GM19324 (cell line): ENCODE results near the gene ZNF536.
"Not testable (repeated sequence)": the region's sequence is repeated elsewhere in the genome, so short reads cannot be mapped to it uniquely, and the experiment has no call there.

ENCODE experiments used
- ATAC-seq: cut with Tn5 transposase; IDR thresholded peaks from one replicate; pipeline ENCODE4 v1.9.1; 2021; ENCODE audit warnings: mild to moderate bottlenecking, moderate library complexity; ENCODE audit not compliant: unreplicated experiment, low FRiP score

The ZNF536 gene

GRCh38 chr19:30469774-30470173, 97.6 kb downstream of the ZNF536 start:
- no peak for ATAC-seq

GRCh38 chr19:30471441-30471840, 99.3 kb downstream of the ZNF536 start:
- no peak for ATAC-seq

GRCh38 chr19:30473334-30473867, 101.2 kb downstream of the ZNF536 start:
- ATAC-seq, result no peak

GRCh38 chr19:30476997-30477396, 104.8 kb downstream of the ZNF536 start:
- no peak for ATAC-seq

- ATAC-seq, result no peak
These were observed 107.0 kb downstream of the ZNF536 start for GRCh38 chr19:30479231-30479630.

- ATAC-seq, result no peak
These were observed 107.9 kb downstream of the ZNF536 start for GRCh38 chr19:30480097-30480496.

GRCh38 chr19:30481063-30481462, 108.9 kb downstream of the ZNF536 start:
- ATAC-seq, result no peak

- no peak for ATAC-seq
These were observed 109.6 kb downstream of the ZNF536 start for GRCh38 chr19:30481823-30482222.

- ATAC-seq, result no peak
These were observed 110.8 kb downstream of the ZNF536 start for GRCh38 chr19:30482956-30483355.

GRCh38 chr19:30486250-30486649, 114.1 kb downstream of the ZNF536 start:
- not testable (repeated sequence) for ATAC-seq

GRCh38 chr19:30487178-30487577, 115.0 kb downstream of the ZNF536 start:
- no peak for ATAC-seq

- no peak for ATAC-seq
These were observed 116.0 kb downstream of the ZNF536 start for GRCh38 chr19:30488191-30488590.

- no peak for ATAC-seq
These were observed 118.6 kb downstream of the ZNF536 start for GRCh38 chr19:30490760-30491159.

GRCh38 chr19:30492586-30493270, 120.5 kb downstream of the ZNF536 start:
- ATAC-seq, result no peak

- no peak for ATAC-seq
These were observed 124.8 kb downstream of the ZNF536 start for GRCh38 chr19:30497034-30497433.

- not testable (repeated sequence) for ATAC-seq
These were observed 125.9 kb downstream of the ZNF536 start for GRCh38 chr19:30498085-30498484.

- ATAC-seq, result no peak
These were observed 126.5 kb downstream of the ZNF536 start for GRCh38 chr19:30498707-30499106.

GRCh38 chr19:30504272-30504671, 132.1 kb downstream of the ZNF536 start:
- ATAC-seq, result no peak

GRCh38 chr19:30512176-30513081, 140.2 kb downstream of the ZNF536 start:
- ATAC-seq, result no peak

GRCh38 chr19:30513082-30513411, 140.9 kb downstream of the ZNF536 start:
- no peak for ATAC-seq

GRCh38 chr19:30516111-30516510, 143.9 kb downstream of the ZNF536 start:
- no peak for ATAC-seq

GRCh38 chr19:30516531-30516930, 144.3 kb downstream of the ZNF536 start:
- no peak for ATAC-seq
